ENCODE measurements around the gene RIPOR3.
A peak's percentile ranks its signal among the peaks of the same experiment; 100 is the strongest.
"Not testable (repeated sequence)": the region's sequence is repeated elsewhere in the genome, so short reads cannot be mapped to it uniquely, and the experiment has no call there.

RIPOR3 gene

GRCh38 chr20:50632701-50633100 lies 58.6 kb downstream of the RIPOR3 start:
- DNase-seq (ENCODE audit: low spot score), result no peak

DNA sequence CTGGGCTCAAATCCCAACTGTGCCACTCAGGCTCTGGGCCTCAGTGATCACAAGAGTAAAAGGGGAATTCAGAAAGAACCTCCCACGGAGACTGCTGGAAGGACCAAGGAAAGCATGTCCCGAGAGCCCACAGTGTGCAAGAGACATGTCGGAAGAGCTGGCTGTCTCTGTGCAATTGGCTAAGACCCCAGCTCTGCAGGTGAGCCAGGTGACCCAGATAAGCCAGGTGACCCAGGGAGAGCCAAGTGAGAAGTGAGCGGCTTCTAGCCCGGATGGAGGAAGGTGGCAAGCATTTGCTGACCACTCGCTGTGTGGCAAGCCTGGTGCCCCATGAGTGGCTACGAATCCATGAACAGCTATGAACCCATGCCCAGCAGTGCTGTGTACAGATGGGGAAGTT lies 59.1 kb downstream of the RIPOR3 start:
- DNase-seq (ENCODE audit: low spot score), result no peak

- DNase-seq (ENCODE audit: low spot score), result no peak
These were observed 60.6 kb downstream of the RIPOR3 start for GRCh38 chr20:50630578-50631263.

- no peak for DNase-seq (ENCODE audit: low spot score)
These were observed 61.7 kb downstream of the RIPOR3 start for GRCh38 chr20:50629670-50630045.

- no peak for DNase-seq (ENCODE audit: low spot score)
These were observed 62.3 kb downstream of the RIPOR3 start for GRCh38 chr20:50628853-50629669.

- no peak for DNase-seq (ENCODE audit: low spot score)
These were observed 63.0 kb downstream of the RIPOR3 start for GRCh38 chr20:50628332-50628731.

- DNase-seq (ENCODE audit: low spot score), result no peak
These were observed 63.6 kb downstream of the RIPOR3 start for GRCh38 chr20:50627747-50628146.

- peak; percentile 87 for DNase-seq (ENCODE audit: low spot score)
These were observed 65.2 kb downstream of the RIPOR3 start for GRCh38 chr20:50625986-50626677.

GRCh38 chr20:50624351-50625016 lies 66.9 kb downstream of the RIPOR3 start:
- no peak for DNase-seq (ENCODE audit: low spot score)

DNA sequence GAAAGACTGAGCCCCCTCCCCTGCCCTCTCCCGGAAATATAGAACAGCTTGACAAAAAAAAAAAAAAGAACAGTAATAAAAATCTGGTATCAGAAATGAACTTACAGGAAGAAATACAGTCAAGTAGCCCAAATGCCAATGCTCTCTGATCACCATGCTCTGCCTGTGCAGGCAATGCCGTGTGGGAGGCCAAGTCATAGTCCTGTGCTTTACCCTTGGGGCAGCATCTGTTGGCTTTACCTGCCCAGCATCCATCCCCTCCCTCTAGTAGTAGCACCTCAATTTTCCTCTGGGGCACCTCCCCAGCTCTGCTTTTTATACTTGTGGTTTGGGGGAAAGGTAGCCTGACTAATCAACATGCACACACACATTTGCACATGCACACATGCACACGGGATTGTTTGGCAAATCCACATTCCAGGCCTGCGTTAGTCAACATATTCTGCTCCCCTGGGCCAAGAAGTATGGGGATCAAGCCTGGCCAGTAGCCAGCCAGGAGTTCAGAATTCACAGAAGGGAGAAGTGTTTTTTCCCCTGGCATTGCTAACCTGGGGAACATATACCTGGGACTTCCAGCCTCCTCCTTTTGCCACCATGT lies 70.2 kb downstream of the RIPOR3 start:
- DNase-seq (ENCODE audit: low spot score), result no peak

DNA sequence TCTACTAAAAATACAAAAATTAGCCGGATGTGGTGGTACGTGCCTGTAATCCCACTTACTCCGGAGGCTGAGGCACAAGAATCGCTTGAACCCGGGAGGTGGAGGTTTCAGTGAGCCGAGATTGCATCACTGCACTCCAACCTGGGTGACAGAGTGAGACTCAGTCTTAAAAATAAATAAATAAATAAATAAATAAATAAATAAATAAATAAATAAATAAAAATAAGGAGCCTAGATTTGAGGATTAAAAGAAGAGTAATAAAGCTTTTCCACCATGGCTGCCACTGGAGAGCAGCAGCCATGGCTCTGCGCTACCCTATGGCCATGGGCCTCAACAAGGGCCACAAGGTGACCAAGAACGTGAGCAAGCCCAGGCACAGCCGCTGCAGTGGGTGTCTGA lies 70.9 kb downstream of the RIPOR3 start:
- not testable (repeated sequence) for DNase-seq (ENCODE audit: low spot score)

- no peak for DNase-seq (ENCODE audit: low spot score)
These were observed 72.8 kb downstream of the RIPOR3 start for GRCh38 chr20:50618537-50618936.

- no peak for DNase-seq (ENCODE audit: low spot score)
These were observed 74.3 kb downstream of the RIPOR3 start for GRCh38 chr20:50617022-50617421.

GRCh38 chr20:50615407-50615806 lies 75.9 kb downstream of the RIPOR3 start:
- DNase-seq (ENCODE audit: low spot score), result no peak

DNA sequence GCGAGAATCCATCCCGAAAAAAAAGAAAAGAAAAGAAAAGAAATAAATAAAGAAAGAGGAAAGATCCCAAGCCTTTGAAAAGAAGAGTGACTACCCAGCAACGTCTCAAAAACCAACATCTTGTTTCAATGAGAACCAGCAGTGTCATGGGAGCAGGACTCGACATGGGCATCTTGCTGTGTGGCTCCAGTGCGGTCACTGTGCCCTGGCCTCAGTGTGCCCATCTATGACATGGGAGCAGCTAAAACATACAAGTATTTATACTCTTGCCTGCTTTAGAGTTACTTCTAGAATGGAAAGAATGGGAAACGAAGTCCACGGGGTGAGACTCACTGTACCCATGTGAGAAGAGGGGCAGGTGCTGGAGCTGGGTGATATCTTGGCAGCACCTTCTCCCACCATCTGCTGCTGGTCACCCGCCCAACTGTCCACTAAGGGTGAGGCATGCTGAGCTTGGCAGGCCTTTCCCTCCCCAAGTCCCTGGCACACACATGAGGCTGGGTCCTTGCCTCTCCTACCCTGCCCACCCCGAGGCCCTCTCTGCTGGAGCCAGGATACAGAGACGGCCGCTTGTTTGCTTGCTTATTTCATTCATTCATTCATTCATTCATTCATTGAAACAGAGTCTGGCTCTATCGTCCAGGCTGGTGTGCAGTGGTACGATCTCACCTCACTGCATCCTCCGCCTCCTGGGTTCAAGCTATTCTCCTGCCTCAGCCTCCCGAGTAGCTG lies 77.7 kb downstream of the RIPOR3 start:
- no peak for DNase-seq (ENCODE audit: low spot score)

GRCh38 chr20:50611128-50611810 lies 80.1 kb downstream of the RIPOR3 start:
- no peak for DNase-seq (ENCODE audit: low spot score)

- DNase-seq (ENCODE audit: low spot score), result no peak
These were observed 81.1 kb downstream of the RIPOR3 start for GRCh38 chr20:50610212-50610718.

GRCh38 chr20:50609438-50609989 lies 81.8 kb downstream of the RIPOR3 start:
- DNase-seq (ENCODE audit: low spot score), result no peak

GRCh38 chr20:50608750-50609104 lies 82.6 kb downstream of the RIPOR3 start:
- DNase-seq (ENCODE audit: low spot score), result no peak
